Smooth muscle cell (in vitro differentiated cells): ENCODE results near the gene AVL9. TPM values are rescaled to one million over a fixed set of nuclear protein-coding genes. Genes with fewer than 3 reads are reported as not detected.

ENCODE experiments used
- DNase-seq: peaks from one replicate; lab custom pipeline; 2025; ENCODE audit not compliant: unreplicated experiment; lab: John Stamatoyannopoulos, UW
- H2AFZ ChIP-seq: fragments of 200-600 bp; sonication (generic); 2 replicates; pipeline ENCODE4 v1.6.0; 2016; ENCODE audit warnings: antibody characterized with exemption, low read depth, mild to moderate bottlenecking
- H3F3A ChIP-seq: fragments of 200-600 bp; sonication (generic); 2 replicates; pipeline ENCODE4 v1.6.0; 2017; ENCODE audit warnings: antibody characterized with exemption, low read depth
- H3K27ac ChIP-seq: fragments of 200-600 bp; sonication (generic); 2 replicates; pipeline ENCODE4 v1.5.1; 2016; ENCODE audit warnings: low read depth, mild to moderate bottlenecking
- H3K27me3 ChIP-seq: fragments of 200-600 bp; sonication (generic); 2 replicates; pipeline ENCODE4 v1.6.1; 2016; ENCODE audit warnings: low read depth, mild to moderate bottlenecking
- H3K36me3 ChIP-seq: fragments of 200-600 bp; sonication (generic); 2 replicates; pipeline ENCODE4 v1.5.1; 2016; ENCODE audit warnings: low read depth
- H3K4me1 ChIP-seq: fragments of 200-600 bp; sonication (generic); 2 replicates; pipeline ENCODE4 v1.5.1; 2016; ENCODE audit warnings: low read depth
- H3K4me2 ChIP-seq: fragments of 200-600 bp; sonication (generic); 2 replicates; pipeline ENCODE4 v1.6.0; 2016; ENCODE audit warnings: mild to moderate bottlenecking
- H3K4me3 ChIP-seq: fragments of 200-600 bp; sonication (generic); 2 replicates; pipeline ENCODE4 v1.5.1; 2016; ENCODE audit warnings: mild to moderate bottlenecking
- H3K79me2 ChIP-seq: fragments of 200-600 bp; sonication (generic); 2 replicates; pipeline ENCODE4 v1.6.0; 2016; ENCODE audit warnings: low read depth, mild to moderate bottlenecking
- H3K9ac ChIP-seq: fragments of 200-600 bp; sonication (generic); 2 replicates; pipeline ENCODE4 v1.6.0; 2016; ENCODE audit warnings: low read depth
- H3K9me3 ChIP-seq: fragments of 200-600 bp; sonication (generic); replicated peaks from 2 replicates; pipeline ENCODE4 v1.5.1; 2016; ENCODE audit warnings: low read depth
- H4K20me1 ChIP-seq: fragments of 200-600 bp; sonication (generic); 2 replicates; pipeline ENCODE4 v1.6.0; 2016; ENCODE audit warnings: low read depth
- CTCF ChIP-seq: fragments of 200-600 bp; sonication (generic); IDR thresholded peaks from 2 replicates; pipeline ENCODE4 v1.5.1; 2017; ENCODE audit warnings: borderline replicate concordance, mild to moderate bottlenecking, antibody characterized with exemption; ENCODE audit not compliant: insufficient read depth, poor library complexity, severe bottlenecking
- WGBS: methylation state at CpG from one replicate; pipeline ENCODE4 v1.1.7; 2016; ENCODE audit warnings: low lambda C conversion rate; 5-methylcytosine and 5-hydroxymethylcytosine counted together
- polyA plus RNA-seq: library from polyadenylated mRNA; unstranded; fragments of >200 nt; fragmentation: Nextera tagmentation; extraction: Ambion mirVana; gene quantifications from 2 replicates; pipeline ENCODE4 v1.2.1, GENCODE V29; 2016
- total RNA-seq: library from RNA; depleted of rRNA; stranded (reverse); fragments of >200 nt; gene quantifications from 2 replicates; pipeline ENCODE4 v1.2.3, GENCODE V29; 2014

Gene AVL9
- total and polyA plus RNA-seq, 2 experiments from 2014 or later, result 13.1 to 32.3 TPM

- Histone ChIP-seq H3K9me3 (no peaks in the 10 kb centered on the region), H3K4me3 (no peak overlapping the region)
These were observed 11.2 kb downstream of the AVL9 start for GRCh38 chr7:32506266-32507054.

GRCh38 chr7:32507414-32507813 lies 12.1 kb downstream of the AVL9 start:
- Histone ChIP-seq H4K20me1 (peaks cover 76% of the 10 kb centered on the region), H3K9ac (no peak overlapping the region), H3K27me3 (no peaks in the 10 kb centered on the region), H3K79me2 (peaks cover 98% of the 10 kb centered on the region), H3K4me3 (no peak overlapping the region), H2AFZ (no peak overlapping the region), H3K27ac (peak overlapping the region; percentile 88), H3K36me3 (no peaks in the 10 kb centered on the region), H3F3A (no peaks in the 10 kb centered on the region), H3K4me1 (peaks cover 7% of the 10 kb centered on the region), H3K9me3 (no peaks in the 10 kb centered on the region), H3K4me2 (no peak overlapping the region)
- TF ChIP-seq CTCF, result no peak
- 95% methylated on average over 6 of the region's 6 CpGs for WGBS
- no peak for DNase-seq

More at GRCh38 chr7:32506266-32507054, 11.2 kb downstream of the AVL9 start:
- peak overlapping the region; percentile 88 for H3K27ac ChIP-seq
- H3K36me3 ChIP-seq, result no peaks in the 10 kb centered on the region
- H3K4me2 ChIP-seq, result peak overlapping the region; percentile 40
- no peak for DNase-seq
- H3F3A ChIP-seq, result no peaks in the 10 kb centered on the region
- peaks cover 76% of the 10 kb centered on the region for H4K20me1 ChIP-seq
- H3K79me2 ChIP-seq, result peaks cover 96% of the 10 kb centered on the region
- H2AFZ ChIP-seq, result no peak overlapping the region
- H3K27me3 ChIP-seq, result no peaks in the 10 kb centered on the region
- peak overlapping the region; percentile 62 for H3K9ac ChIP-seq
- 67% methylated on average over 5 of the region's 5 CpGs for WGBS
- H3K4me1 ChIP-seq, result peaks cover 14% of the 10 kb centered on the region
- no peak for TF ChIP-seq CTCF

- no peaks in the 10 kb centered on the region for H3K27me3 ChIP-seq
- H3K36me3 ChIP-seq, result no peaks in the 10 kb centered on the region
- no peak for DNase-seq
- H3K9ac ChIP-seq, result no peak overlapping the region
- no peaks in the 10 kb centered on the region for H3K9me3 ChIP-seq
- 87% methylated on average over 4 of the region's 4 CpGs for WGBS
- no peak overlapping the region for H2AFZ ChIP-seq
- no peak overlapping the region for H3K4me2 ChIP-seq
- no peaks in the 10 kb centered on the region for H3F3A ChIP-seq
- H3K4me3 ChIP-seq, result no peak overlapping the region
- H4K20me1 ChIP-seq, result peaks cover 37% of the 10 kb centered on the region
- peaks cover 81% of the 10 kb centered on the region for H3K79me2 ChIP-seq
- no peak for TF ChIP-seq CTCF
- no peak overlapping the region for H3K27ac ChIP-seq
- H3K4me1 ChIP-seq, result no peaks in the 10 kb centered on the region
These were observed 16.5 kb downstream of the AVL9 start for GRCh38 chr7:32511791-32512190.

- no peak for TF ChIP-seq CTCF
- H3K79me2 ChIP-seq, result peaks cover 76% of the 10 kb centered on the region
- no peak overlapping the region for H3K4me3 ChIP-seq
- no peaks in the 10 kb centered on the region for H3F3A ChIP-seq
- no peak overlapping the region for H3K27ac ChIP-seq
- H3K36me3 ChIP-seq, result no peaks in the 10 kb centered on the region
- H2AFZ ChIP-seq, result no peak overlapping the region
- no peak for DNase-seq
- 96% methylated on average over 1 of the region's 1 CpG for WGBS
- H3K9ac ChIP-seq, result no peak overlapping the region
- no peaks in the 10 kb centered on the region for H3K9me3 ChIP-seq
- H4K20me1 ChIP-seq, result peaks cover 25% of the 10 kb centered on the region
- H3K4me2 ChIP-seq, result no peak overlapping the region
- no peaks in the 10 kb centered on the region for H3K27me3 ChIP-seq
- H3K4me1 ChIP-seq, result no peaks in the 10 kb centered on the region
These were observed 17.9 kb downstream of the AVL9 start for GRCh38 chr7:32513210-32513609.
